ENCODE measurements around the gene CCR7. TPM values are rescaled to one million over a fixed set of nuclear protein-coding genes. Genes with fewer than 3 reads are reported as not detected.
A peak's percentile ranks its signal among the peaks of the same experiment; 100 is the strongest.

The CCR7 gene
- total and polyA plus RNA-seq, 2 of the 13 experiments (the other 11 are each of a cell fraction or from before 2014, with no cell fraction given): 0.04 to 0.53 TPM

DNA sequence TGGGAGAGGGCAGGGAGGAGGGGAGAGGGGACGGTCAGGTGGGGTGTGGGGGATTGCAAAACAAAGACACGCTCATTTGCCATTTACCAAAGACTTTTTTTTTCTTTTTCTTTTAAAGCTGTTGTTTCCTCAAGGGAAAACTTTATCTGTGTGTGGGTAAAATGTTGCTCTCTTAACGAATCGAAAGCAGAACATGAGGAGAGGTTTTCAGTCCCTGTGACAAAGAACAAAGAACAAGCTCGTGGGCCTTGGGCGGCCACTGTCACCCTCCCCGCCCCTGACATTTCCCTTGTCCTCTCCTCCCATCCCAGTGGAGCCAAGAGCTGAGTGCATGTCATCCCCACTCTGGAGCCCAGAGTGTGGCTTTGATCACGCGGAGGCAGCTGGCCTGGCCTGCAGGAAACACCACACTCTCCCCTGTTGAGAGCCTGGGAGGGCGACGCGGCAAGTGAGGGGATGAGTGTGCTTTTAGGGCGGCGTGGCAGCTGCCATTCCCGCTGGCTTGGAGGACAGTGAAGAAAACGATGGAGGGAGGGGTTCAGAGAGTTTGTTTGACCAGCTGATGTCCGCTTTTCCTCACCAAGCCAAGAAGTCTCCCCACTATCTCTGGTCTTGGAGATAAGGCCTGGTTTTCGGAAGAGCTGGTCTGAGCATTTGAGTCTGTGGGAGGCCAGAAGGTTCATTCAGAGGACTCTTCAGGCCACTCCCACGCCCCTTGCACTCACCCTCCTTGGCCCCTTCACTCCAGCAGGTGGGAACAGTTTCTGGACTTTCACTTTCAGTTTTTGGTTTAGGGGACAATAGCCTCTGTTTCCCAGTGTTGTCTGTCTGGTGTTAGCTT lies 11.4 kb downstream of the CCR7 start (continued):
- TF ChIP-seq, protein P1, sequence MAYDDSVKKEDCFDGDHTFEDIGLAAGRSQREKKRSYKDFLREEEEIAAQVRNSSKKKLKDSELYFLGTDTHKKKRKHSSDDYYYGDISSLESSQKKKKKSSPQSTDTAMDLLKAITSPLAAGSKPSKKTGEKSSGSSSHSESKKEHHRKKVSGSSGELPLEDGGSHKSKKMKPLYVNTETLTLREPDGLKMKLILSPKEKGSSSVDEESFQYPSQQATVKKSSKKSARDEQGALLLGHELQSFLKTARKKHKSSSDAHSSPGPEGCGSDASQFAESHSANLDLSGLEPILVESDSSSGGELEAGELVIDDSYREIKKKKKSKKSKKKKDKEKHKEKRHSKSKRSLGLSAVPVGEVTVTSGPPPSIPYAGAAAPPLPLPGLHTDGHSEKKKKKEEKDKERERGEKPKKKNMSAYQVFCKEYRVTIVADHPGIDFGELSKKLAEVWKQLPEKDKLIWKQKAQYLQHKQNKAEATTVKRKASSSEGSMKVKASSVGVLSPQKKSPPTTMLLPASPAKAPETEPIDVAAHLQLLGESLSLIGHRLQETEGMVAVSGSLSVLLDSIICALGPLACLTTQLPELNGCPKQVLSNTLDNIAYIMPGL (CRISPR knock-in tag; IDR thresholded peaks at IDR 0.05; ENCODE audit: borderline replicate concordance in 1 of 2, low read depth in 1 of 2): no peak
- no peak for TF ChIP-seq ARNTL (CRISPR knock-in tag; IDR thresholded peaks at IDR 0.05)
- TF ChIP-seq ZFP1 (CRISPR knock-in tag; IDR thresholded peaks at IDR 0.05): no peak
- no peak for TF ChIP-seq CEBPG (CRISPR knock-in tag; IDR thresholded peaks at IDR 0.05)
- TF ChIP-seq HOXA7 (CRISPR knock-in tag; IDR thresholded peaks at IDR 0.05): no peak
- TF ChIP-seq EEA1 (CRISPR knock-in tag; IDR thresholded peaks at IDR 0.05; ENCODE audit: borderline replicate concordance): no peak; the same call in 1 of the 2 replicates
- TF ChIP-seq, protein P2, sequence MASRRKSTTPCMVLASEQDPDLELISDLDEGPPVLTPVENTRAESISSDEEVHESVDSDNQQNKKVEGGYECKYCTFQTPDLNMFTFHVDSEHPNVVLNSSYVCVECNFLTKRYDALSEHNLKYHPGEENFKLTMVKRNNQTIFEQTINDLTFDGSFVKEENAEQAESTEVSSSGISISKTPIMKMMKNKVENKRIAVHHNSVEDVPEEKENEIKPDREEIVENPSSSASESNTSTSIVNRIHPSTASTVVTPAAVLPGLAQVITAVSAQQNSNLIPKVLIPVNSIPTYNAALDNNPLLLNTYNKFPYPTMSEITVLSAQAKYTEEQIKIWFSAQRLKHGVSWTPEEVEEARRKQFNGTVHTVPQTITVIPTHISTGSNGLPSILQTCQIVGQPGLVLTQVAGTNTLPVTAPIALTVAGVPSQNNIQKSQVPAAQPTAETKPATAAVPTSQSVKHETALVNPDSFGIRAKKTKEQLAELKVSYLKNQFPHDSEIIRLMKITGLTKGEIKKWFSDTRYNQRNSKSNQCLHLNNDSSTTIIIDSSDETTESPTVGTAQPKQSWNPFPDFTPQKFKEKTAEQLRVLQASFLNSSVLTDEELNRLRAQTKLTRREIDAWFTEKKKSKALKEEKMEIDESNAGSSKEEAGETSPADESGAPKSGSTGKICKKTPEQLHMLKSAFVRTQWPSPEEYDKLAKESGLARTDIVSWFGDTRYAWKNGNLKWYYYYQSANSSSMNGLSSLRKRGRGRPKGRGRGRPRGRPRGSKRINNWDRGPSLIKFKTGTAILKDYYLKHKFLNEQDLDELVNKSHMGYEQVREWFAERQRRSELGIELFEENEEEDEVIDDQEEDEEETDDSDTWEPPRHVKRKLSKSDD (CRISPR knock-in tag; IDR thresholded peaks at IDR 0.05; ENCODE audit: low read depth): 0 out of 2 replicates have a peak, but pooled peaks have one; percentile 25
- no peak for TF ChIP-seq PLRG1 (conservative IDR thresholded peaks at IDR 0.05)
- TF ChIP-seq, protein P3, sequence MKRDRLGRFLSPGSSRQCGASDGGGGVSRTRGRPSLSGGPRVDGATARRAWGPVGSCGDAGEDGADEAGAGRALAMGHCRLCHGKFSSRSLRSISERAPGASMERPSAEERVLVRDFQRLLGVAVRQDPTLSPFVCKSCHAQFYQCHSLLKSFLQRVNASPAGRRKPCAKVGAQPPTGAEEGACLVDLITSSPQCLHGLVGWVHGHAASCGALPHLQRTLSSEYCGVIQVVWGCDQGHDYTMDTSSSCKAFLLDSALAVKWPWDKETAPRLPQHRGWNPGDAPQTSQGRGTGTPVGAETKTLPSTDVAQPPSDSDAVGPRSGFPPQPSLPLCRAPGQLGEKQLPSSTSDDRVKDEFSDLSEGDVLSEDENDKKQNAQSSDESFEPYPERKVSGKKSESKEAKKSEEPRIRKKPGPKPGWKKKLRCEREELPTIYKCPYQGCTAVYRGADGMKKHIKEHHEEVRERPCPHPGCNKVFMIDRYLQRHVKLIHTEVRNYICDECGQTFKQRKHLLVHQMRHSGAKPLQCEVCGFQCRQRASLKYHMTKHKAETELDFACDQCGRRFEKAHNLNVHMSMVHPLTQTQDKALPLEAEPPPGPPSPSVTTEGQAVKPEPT (CRISPR knock-in tag; IDR thresholded peaks at IDR 0.05; ENCODE audit: low read depth): no peak
- TF ChIP-seq RAD21 (CRISPR knock-in tag; IDR thresholded peaks at IDR 0.05): 0 out of 2 replicates have a peak, but pooled peaks have one; percentile 10
- TF ChIP-seq PAF1 (CRISPR knock-in tag; IDR thresholded peaks at IDR 0.05): no peak
- TF ChIP-seq SALL1 (CRISPR knock-in tag; IDR thresholded peaks at IDR 0.05): peak; percentile 19; the same call in 1 of the 2 replicates
- TF ChIP-seq, protein P4, sequence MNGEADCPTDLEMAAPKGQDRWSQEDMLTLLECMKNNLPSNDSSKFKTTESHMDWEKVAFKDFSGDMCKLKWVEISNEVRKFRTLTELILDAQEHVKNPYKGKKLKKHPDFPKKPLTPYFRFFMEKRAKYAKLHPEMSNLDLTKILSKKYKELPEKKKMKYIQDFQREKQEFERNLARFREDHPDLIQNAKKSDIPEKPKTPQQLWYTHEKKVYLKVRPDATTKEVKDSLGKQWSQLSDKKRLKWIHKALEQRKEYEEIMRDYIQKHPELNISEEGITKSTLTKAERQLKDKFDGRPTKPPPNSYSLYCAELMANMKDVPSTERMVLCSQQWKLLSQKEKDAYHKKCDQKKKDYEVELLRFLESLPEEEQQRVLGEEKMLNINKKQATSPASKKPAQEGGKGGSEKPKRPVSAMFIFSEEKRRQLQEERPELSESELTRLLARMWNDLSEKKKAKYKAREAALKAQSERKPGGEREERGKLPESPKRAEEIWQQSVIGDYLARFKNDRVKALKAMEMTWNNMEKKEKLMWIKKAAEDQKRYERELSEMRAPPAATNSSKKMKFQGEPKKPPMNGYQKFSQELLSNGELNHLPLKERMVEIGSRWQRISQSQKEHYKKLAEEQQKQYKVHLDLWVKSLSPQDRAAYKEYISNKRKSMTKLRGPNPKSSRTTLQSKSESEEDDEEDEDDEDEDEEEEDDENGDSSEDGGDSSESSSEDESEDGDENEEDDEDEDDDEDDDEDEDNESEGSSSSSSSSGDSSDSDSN (CRISPR knock-in tag; IDR thresholded peaks at IDR 0.05): no peak
- TF ChIP-seq CBFB (CRISPR knock-in tag; IDR thresholded peaks at IDR 0.05): peak; percentile 58; the same call in 1 of the 2 replicates
- TF ChIP-seq ISL2 (CRISPR knock-in tag; IDR thresholded peaks at IDR 0.05): no peak
- TF ChIP-seq, protein P5, sequence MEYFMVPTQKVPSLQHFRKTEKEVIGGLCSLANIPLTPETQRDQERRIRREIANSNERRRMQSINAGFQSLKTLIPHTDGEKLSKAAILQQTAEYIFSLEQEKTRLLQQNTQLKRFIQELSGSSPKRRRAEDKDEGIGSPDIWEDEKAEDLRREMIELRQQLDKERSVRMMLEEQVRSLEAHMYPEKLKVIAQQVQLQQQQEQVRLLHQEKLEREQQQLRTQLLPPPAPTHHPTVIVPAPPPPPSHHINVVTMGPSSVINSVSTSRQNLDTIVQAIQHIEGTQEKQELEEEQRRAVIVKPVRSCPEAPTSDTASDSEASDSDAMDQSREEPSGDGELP (IDR thresholded peaks at IDR 0.05; ENCODE audit: borderline replicate concordance, low read depth): peak; percentile 65; the same call in 1 of the 2 replicates
- no peak for TF ChIP-seq HCFC1 (IDR thresholded peaks at IDR 0.05; ENCODE audit: low read depth, low read length)
- no peak for TF ChIP-seq PTBP1 (IDR thresholded peaks at IDR 0.05; ENCODE audit: low read depth, low read length, poor library complexity, severe bottlenecking)
- TF ChIP-seq HOXD1 (CRISPR knock-in tag; IDR thresholded peaks at IDR 0.05): no peak
- TF ChIP-seq ZEB1 (IDR thresholded peaks at IDR 0.05; ENCODE audit: insufficient replicate concordance, low read depth): no peak
